Measurements from ENCODE around the gene ME3. TPM values are rescaled to one million over a fixed set of nuclear protein-coding genes. Genes with fewer than 3 reads are reported as not detected.
A peak's percentile ranks its signal among the peaks of the same experiment; 100 is the strongest.

The ME3 gene
- total and polyA plus RNA-seq, 12 donors: 13.9 to 128 (median 44.5) TPM

DNA sequence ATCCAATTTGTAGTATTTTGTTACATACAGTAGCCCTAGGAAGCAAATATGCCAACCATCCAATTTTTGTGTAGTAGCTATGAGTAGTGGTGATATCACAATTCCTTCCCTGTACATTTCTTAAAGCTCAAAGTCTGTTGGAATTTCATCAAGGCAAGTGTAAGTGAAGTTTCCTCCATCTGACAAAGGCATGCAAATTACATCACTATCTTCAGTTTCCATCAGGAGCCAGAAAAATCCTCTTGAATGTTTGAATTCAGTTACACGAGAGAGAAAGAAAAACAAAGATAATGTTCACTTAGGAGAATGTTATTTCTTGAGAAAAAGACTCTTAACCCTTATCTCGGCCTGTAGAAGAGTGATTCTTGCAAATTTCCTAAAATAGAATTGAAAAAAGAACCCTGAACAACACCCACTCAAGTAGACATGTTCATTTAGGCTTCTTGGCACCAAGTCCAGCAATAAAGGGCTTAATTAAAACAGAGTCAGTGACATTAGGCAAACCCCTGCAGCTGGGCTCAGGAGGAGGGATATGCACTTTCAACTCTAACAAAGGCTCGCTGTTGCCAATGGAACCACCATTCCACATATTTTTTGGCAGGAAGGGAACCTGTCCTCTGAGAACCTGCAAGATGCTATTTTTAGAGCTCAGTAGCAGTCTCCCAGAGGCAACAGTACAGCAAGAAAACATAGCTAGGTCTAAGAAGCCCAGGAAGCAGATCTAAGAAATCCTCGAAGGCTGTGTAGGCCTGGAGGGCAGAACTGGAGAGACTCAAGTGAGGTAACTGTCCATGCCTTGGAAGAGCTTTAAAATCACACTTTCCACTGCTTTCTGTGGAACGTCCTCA is 153.1 kb downstream of the ME3 start:
- intact Hi-C loops (cut with DNase I): no loop called here
- 64 to 74% (median 69%) methylated on average over 5 of the region's 5 CpGs for WGBS, 4 donors
- no peaks in the 10 kb centered on the region for H3K27me3 ChIP-seq
- TF ChIP-seq, protein P1, sequence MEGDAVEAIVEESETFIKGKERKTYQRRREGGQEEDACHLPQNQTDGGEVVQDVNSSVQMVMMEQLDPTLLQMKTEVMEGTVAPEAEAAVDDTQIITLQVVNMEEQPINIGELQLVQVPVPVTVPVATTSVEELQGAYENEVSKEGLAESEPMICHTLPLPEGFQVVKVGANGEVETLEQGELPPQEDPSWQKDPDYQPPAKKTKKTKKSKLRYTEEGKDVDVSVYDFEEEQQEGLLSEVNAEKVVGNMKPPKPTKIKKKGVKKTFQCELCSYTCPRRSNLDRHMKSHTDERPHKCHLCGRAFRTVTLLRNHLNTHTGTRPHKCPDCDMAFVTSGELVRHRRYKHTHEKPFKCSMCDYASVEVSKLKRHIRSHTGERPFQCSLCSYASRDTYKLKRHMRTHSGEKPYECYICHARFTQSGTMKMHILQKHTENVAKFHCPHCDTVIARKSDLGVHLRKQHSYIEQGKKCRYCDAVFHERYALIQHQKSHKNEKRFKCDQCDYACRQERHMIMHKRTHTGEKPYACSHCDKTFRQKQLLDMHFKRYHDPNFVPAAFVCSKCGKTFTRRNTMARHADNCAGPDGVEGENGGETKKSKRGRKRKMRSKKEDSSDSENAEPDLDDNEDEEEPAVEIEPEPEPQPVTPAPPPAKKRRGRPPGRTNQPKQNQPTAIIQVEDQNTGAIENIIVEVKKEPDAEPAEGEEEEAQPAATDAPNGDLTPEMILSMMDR (IDR thresholded peaks at IDR 0.05): no peak
- no peak for TF ChIP-seq POLR2A (IDR thresholded peaks at IDR 0.05)
- H3K4me1 ChIP-seq (replicated peaks in 1 of 2): peaks cover 16 to 29% of the 10 kb centered on the region in 2 donors
- H3K4me3 ChIP-seq: no peak overlapping the region
- H3K36me3 ChIP-seq (replicated peaks in 1 of 2): no peaks in the 10 kb centered on the region
- no peaks in the 10 kb centered on the region for H3K9me3 ChIP-seq (replicated peaks in 1 of 3)
- peak in 1 of 7 donors; percentile 5 for DNase-seq
- H3K27ac ChIP-seq: peak overlapping the region in 2 of 5 donors; percentile 2 to 50

DNA sequence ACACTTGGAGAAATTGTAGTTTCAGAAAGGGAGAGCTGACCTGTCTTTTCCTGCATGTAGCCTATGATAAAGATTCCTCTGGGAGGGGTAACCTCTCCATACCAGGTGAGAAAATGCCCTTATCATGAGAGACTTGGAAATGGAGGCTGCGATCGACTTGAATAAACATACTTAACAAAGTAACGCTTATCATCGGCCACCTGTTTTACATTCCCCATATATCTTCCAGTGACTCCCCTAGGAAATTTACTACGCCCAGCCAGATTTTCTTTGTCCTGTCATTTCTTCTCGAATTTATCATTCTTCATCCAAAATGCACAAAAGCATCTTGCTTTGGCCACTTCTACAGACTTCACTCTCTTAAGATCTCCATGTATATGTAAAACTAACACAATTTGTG is 154.2 kb downstream of the ME3 start:
- Histone ChIP-seq H3K4me1 (replicated peaks in 1 of 2) (peaks cover 7 to 18% of the 10 kb centered on the region in 2 donors), H3K9me3 (replicated peaks in 1 of 3) (no peaks in the 10 kb centered on the region), H3K27me3 (no peaks in the 10 kb centered on the region), H3K27ac (no peak overlapping the region), H3K4me3 (no peak overlapping the region), H3K36me3 (replicated peaks in 1 of 2) (no peaks in the 10 kb centered on the region)
- intact Hi-C loops (cut with DNase I): no loop called here
- TF ChIP-seq, protein P1 (IDR thresholded peaks at IDR 0.05): no peak
- TF ChIP-seq POLR2A (IDR thresholded peaks at IDR 0.05): no peak
- DNase-seq: no peak
- 88 to 92% (median 91%) methylated on average over 6 of the region's 6 CpGs for WGBS, 4 donors

DNA sequence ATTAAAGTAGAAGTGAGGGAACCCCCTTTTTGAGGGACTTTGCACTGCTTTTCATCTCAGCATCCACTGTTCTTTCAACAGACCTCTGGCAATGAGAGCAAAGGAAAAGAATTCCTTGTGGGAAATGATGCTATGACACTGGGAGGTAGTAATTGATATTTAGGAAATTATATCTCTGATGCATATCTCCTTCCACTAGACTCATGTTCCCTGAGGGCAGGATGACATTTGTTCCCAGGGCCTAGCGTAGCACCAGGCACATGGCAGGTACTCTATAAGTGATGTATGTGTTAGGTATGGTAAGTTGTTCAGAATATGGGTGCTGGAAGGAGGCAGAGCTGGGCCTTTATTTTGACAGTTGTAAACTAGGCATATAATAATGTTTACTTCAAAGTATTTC is 154.9 kb downstream of the ME3 start:
- Histone ChIP-seq H3K4me3 (no peak overlapping the region), H3K36me3 (replicated peaks in 1 of 2) (no peaks in the 10 kb centered on the region), H3K4me1 (replicated peaks in 1 of 2) (peaks cover 7 to 15% of the 10 kb centered on the region in 2 donors), H3K9me3 (replicated peaks in 1 of 3) (no peaks in the 10 kb centered on the region), H3K27me3 (no peaks in the 10 kb centered on the region), H3K27ac (no peak overlapping the region)
- no peak for DNase-seq
- intact Hi-C loops (cut with DNase I): no loop called here
- WGBS, 4 donors: 87 to 100% (median 96%) methylated on average over 1 of the region's 1 CpG
- TF ChIP-seq, protein P1 (IDR thresholded peaks at IDR 0.05): no peak
- TF ChIP-seq POLR2A (IDR thresholded peaks at IDR 0.05): no peak

DNA sequence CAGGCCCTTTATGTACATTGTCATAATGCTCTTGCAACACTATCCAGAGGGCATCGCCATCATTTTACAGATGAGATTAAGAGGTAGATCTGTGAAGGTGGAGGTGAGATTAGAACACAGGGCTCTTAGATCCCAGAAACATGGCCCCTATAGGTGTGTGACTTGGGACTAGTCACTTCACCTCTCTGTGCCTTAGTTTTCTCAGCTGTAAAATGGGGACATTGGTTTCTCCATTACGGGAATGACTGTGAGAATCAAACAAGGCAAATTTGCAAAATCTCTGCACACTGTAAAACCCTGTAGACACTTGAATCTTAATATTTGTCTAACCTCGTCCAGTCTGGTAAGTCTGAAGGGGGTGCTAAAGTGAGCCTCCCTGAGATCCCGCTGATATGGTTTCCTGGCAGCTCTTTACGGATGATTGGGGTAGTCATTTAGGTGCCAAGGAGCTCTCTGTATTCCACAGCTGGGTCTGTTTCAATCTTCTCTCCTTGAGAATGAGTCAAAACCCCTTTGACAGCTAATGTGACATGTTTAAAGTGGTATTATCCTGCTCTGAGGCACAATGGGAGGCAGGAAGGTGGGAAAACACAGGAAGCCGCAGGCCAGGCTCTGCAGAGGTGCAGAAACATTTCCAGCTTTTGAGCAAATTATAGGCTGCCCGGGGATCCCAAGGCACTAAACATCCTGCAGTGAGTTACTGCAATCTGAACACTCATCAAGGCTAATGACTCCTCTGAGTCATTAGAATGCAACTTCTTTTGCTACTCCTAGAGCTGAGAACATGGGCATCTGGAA is 156.9 kb downstream of the ME3 start:
- DNase-seq: peak; percentile 24 to 68 (median 54)
- no peak overlapping the region for H3K4me3 ChIP-seq
- 42 to 59% (median 52%) methylated on average over 6 to 7 of the region's 7 CpGs for WGBS, 4 donors
- no peaks in the 10 kb centered on the region for H3K36me3 ChIP-seq (replicated peaks in 1 of 2)
- intact Hi-C loops (cut with DNase I): no loop called here
- H3K27ac ChIP-seq: peak overlapping the region in 3 of 5 donors; percentile 18 to 63 (median 62)
- peaks cover 7 to 15% of the 10 kb centered on the region in 2 donors for H3K4me1 ChIP-seq (replicated peaks in 1 of 2)
- H3K27me3 ChIP-seq: no peaks in the 10 kb centered on the region
- TF ChIP-seq, protein P1 (IDR thresholded peaks at IDR 0.05): no peak
- no peaks in the 10 kb centered on the region for H3K9me3 ChIP-seq (replicated peaks in 1 of 3)
